HAP-1 (cell line): ENCODE measurements around the gene ELL.

Experiments
- DNase-seq, 2 experiments: peaks; one replicate each; pipeline ENCODE4 v3.0.0-alpha.2; 2016 to 2020; ENCODE audit warnings: low spot score in 2 of 2
- H3K27me3 ChIP-seq: fragments of 250-450 bp; sonication (Bioruptor Pico); 2 replicates; pipeline ENCODE4 v1.5.1; 2020; ENCODE audit warnings: low read depth, mild to moderate bottlenecking, moderate library complexity
- H3K36me3 ChIP-seq: fragments of 250-450 bp; sonication (Bioruptor Pico); replicated peaks from 2 replicates; pipeline ENCODE4 v1.5.1; 2020; ENCODE audit warnings: mild to moderate bottlenecking
- H3K4me1 ChIP-seq: fragments of 250-450 bp; sonication (Bioruptor Pico); 2 replicates; pipeline ENCODE4 v1.5.1; 2020; ENCODE audit warnings: mild to moderate bottlenecking
- H3K4me3 ChIP-seq: fragments of 250-450 bp; sonication (Bioruptor Pico); 2 replicates; pipeline ENCODE4 v1.5.1; 2020; ENCODE audit warnings: mild to moderate bottlenecking, moderate library complexity
- H3K9me3 ChIP-seq: fragments of 250-450 bp; sonication (Bioruptor Pico); 2 replicates; pipeline ENCODE4 v1.5.1; 2020; ENCODE audit warnings: mild to moderate bottlenecking, moderate library complexity
- in situ Hi-C: fragments of 300-500 bp; cut with MboI; formaldehyde crosslinking; loops from 3 replicates; pipeline ENCODE4 v1.14.3; 2020; ENCODE audit warnings: low sequenced_read_pairs, inconsistent platforms, mixed read lengths

The ELL gene

DNA sequence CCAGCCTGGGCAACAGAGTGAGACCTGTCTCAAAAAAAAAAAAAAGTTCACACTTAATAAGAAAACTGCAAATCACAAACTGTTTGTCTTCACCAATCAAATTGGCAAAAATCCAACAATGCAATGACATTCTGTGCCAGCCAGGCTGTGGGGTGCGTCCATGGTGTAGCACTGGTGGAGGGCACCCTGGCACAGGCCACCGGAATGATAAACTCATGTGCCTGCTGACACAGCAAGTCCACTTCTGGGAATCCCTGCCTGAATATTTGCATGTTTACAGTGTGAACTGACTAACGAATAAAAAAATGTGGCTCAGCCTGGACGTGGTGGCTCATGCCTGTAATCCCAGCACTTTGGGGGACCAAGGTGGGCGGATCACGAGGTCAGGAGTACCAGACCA lies 122.9 kb downstream of the ELL start:
- H3K4me1 ChIP-seq: 0 out of 2 replicates have a peak, but pooled peaks cover 6% of the 10 kb centered on the region
- in situ Hi-C loops: no loop called here
- H3K9me3 ChIP-seq: no peaks in the 10 kb centered on the region
- no peak overlapping the region for H3K4me3 ChIP-seq
- DNase-seq: no peak
- no peaks in the 10 kb centered on the region; the same call in none of the 2 replicates for H3K27me3 ChIP-seq
- no peaks in the 10 kb centered on the region for H3K36me3 ChIP-seq

DNA sequence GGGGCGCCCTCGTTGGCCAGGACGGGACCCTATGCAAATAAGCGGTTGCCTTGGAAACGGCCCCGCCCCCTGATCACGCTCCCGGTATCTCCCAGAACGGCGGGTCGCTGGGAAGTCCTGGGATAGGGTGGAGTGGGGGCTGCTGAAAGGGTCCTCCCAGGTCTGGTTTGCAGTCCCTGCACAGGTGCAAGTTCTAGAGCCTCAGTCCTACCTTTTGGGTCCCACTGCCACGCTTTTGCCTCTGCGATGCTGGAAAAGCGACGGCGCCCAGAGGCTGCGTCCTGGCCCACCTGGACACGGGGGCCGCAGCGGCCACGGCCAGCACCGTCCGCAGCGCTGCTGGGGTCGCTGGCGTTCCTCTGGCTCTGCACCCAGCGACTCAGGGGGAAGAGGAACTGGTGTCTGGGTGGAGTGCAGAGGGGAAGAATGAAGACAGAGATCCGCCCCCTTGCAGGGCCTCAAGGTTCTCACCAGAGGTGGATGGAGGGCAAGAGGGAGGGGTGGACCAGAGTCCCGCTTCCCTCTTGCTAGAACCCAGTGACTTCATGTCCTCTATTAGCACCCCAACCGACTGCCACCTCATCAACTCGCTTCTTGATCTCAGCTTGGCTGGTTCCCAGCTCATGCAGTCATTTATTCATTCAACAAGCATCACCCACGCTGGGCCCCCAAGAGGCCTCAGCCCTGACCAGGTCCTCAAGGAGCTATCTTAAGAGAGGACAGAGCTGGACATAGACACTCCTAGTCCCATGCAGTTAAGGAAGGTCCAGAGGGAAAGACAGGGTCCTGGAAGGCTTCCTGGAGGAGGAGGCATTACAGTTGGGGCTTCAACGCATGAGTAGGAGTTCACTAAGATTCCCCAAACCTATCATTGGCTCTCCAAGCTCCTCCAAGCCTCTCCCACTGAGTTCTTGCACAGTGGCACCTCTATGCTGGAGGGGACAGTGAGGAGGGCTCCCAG lies 124.3 kb downstream of the ELL start, which contains the start of gene LRRC25:
Gene LRRC25, minus strand, starts transcription at position 381 of the 961 bp plus-strand sequence. CDS start 659 bp downstream, outside the sequence.
- Histone ChIP-seq H3K36me3 (no peaks in the 10 kb centered on the region), H3K9me3 (no peaks in the 10 kb centered on the region), H3K4me1 (0 out of 2 replicates have a peak, but pooled peaks cover 6% of the 10 kb centered on the region), H3K4me3 (no peak within 1 kb of the TSS; the same call in 1 of the 2 replicates), H3K27me3 (no peaks in the 10 kb centered on the region; the same call in none of the 2 replicates)
- DNase-seq: peak in 1 of 2 experiments; percentile 71
- in situ Hi-C loops: no loop called here

DNA sequence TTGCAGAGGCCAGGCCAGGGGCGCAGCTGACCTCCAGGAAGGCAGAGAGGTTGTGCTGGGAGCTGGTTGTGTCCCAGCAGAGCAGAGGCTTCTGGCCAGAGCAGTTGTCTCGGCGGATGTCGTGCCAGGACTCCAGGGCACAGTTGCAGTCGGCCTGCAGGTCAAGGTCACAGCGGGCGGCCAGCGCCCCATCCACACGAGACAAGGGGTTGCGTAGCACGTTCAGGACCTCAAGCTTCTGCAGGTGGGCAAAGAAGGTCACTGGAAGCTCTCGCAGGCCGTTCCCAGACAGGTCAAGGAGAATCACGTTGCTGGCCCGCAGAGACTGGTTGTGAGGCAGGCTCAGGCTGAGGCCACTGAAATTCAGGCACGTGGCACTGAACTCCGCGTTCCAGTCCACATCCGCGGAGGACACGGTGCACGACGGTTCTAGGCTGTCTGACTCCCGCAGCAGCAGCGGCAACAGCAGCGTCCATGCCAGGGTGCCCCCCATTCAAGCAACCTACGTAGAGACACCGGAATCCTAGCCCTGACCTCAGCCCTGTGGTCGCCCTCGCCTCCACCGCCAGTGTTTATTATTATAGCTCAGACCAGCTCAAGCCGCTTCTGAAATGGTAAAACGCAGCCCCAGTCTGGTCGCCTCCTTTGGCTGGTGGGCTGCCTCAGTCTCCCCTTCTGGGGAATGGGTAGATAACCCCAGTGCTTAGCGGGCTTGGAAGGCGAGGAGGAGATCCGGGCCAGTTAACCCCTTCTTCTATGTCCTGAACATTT lies 125.2 kb downstream of the ELL start:
- H3K27me3 ChIP-seq: no peaks in the 10 kb centered on the region; the same call in none of the 2 replicates
- no peak for DNase-seq
- 0 out of 2 replicates have a peak, but pooled peaks cover 6% of the 10 kb centered on the region for H3K4me1 ChIP-seq
- H3K4me3 ChIP-seq: no peak overlapping the region
- H3K9me3 ChIP-seq: no peaks in the 10 kb centered on the region
- in situ Hi-C loops: no loop called here
- H3K36me3 ChIP-seq: no peaks in the 10 kb centered on the region

DNA sequence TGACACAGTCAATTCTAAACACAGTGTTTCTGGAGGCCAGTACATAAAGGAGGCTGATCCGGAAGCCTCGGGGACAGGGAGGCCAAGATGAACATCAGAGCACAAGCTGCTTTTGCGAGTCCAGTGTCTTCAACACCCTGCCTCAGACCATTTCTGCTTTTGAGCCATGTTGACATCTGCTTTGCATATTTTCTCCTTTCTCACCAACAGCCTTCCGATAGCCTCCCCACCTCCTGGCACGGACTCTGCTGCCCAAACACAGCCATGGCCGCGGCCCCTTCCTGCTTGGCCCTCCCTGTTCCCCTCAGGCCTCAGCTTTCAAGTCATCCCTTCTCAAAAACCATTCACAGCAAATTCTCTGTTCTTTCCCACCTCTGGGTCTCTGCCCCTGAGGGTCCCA lies 128.0 kb downstream of the ELL start:
- in situ Hi-C loops: no loop called here
- Histone ChIP-seq H3K36me3 (no peaks in the 10 kb centered on the region), H3K27me3 (no peaks in the 10 kb centered on the region; the same call in none of the 2 replicates), H3K4me3 (no peak overlapping the region), H3K9me3 (no peaks in the 10 kb centered on the region), H3K4me1 (0 out of 2 replicates have a peak, but pooled peaks cover 6% of the 10 kb centered on the region)
- DNase-seq: no peak

- Histone ChIP-seq H3K36me3 (no peaks in the 10 kb centered on the region), H3K4me1 (peaks cover 9% of the 10 kb centered on the region), H3K27me3 (peaks cover 3% of the 10 kb centered on the region), H3K4me3 (no peak overlapping the region), H3K9me3 (no peaks in the 10 kb centered on the region)
- in situ Hi-C loops: no loop called here
- no peak for DNase-seq
Observed at GRCh38 chr19:18392926-18393325, 128.9 kb downstream of the ELL start.
